ENCODE results near the gene VEZF1. TPM values are rescaled to one million over a fixed set of nuclear protein-coding genes. Genes with fewer than 3 reads are reported as not detected.

The VEZF1 gene
- total RNA-seq, 1 donor from 2014 or later: 50.9 TPM

- H3K9me3 ChIP-seq (ENCODE audit: insufficient read depth, low read depth, low read length): no peaks in the 10 kb centered on the region
Observed at GRCh38 chr17:57997085-57997809, 9.2 kb upstream of the VEZF1 start.

GRCh38 chr17:57995076-57995956, 7.3 kb upstream of the VEZF1 start:
- H3K27ac Mint-ChIP-seq (ENCODE audit: unreplicated experiment): no peak overlapping the region
- no peaks in the 10 kb centered on the region for H3K27me3 ChIP-seq (ENCODE audit: insufficient read depth, low read length)
- H3K27me3 Mint-ChIP-seq (ENCODE audit: low read depth, unreplicated experiment): no peaks in the 10 kb centered on the region
- peaks cover 32% of the 10 kb centered on the region for H3K4me1 Mint-ChIP-seq (ENCODE audit: low read depth, unreplicated experiment)
- H3K4me2 ChIP-seq (ENCODE audit: low read length): no peak overlapping the region
- H3K9me3 Mint-ChIP-seq (ENCODE audit: unreplicated experiment): no peaks in the 10 kb centered on the region
- H3K36me3 Mint-ChIP-seq (ENCODE audit: low read depth, unreplicated experiment): peaks cover 4% of the 10 kb centered on the region
- peaks cover 30% of the 10 kb centered on the region for H4K20me1 ChIP-seq (ENCODE audit: insufficient read depth, low read length)
- DNase-seq (ENCODE audit: low read depth) (peak; percentile 56), FAIRE-seq (peak; percentile 26)
- no peaks in the 10 kb centered on the region for H3K4me1 ChIP-seq (ENCODE audit: insufficient read depth, low read length)
- H3K9me3 ChIP-seq (ENCODE audit: insufficient read depth, low read depth, low read length): no peaks in the 10 kb centered on the region
- no peak overlapping the region for H3K4me3 ChIP-seq (ENCODE audit: insufficient read depth, low read depth, low read length)
- H3K27ac ChIP-seq (ENCODE audit: low read depth, low read length): no peak overlapping the region
- no peak overlapping the region for H3K9ac ChIP-seq (ENCODE audit: low read length)
- H3K79me2 ChIP-seq (ENCODE audit: insufficient read depth, low read length): peaks cover 15% of the 10 kb centered on the region
- no peak overlapping the region for H3K4me3 Mint-ChIP-seq (ENCODE audit: unreplicated experiment)
- no peak overlapping the region for H2AFZ ChIP-seq (ENCODE audit: low read depth, low read length)
- TF ChIP-seq EZH2 (IDR thresholded peaks at IDR 0.05; ENCODE audit: insufficient read depth, low read length) (no peak), CTCF (IDR thresholded peaks at IDR 0.05; ENCODE audit: insufficient read depth, low read depth, low read length) (peak; percentile 65)
- peaks cover 17% of the 10 kb centered on the region for H3K36me3 ChIP-seq (ENCODE audit: insufficient read depth, low read length)

More at GRCh38 chr17:57997085-57997809, 9.2 kb upstream of the VEZF1 start:
- no peak overlapping the region for H3K4me3 ChIP-seq (ENCODE audit: insufficient read depth, low read depth, low read length)
- H3K36me3 ChIP-seq (ENCODE audit: insufficient read depth, low read length): peaks cover 27% of the 10 kb centered on the region
- peaks cover 46% of the 10 kb centered on the region for H4K20me1 ChIP-seq (ENCODE audit: insufficient read depth, low read length)
- no peak for TF ChIP-seq CTCF (IDR thresholded peaks at IDR 0.05; ENCODE audit: insufficient read depth, low read depth, low read length)
- TF ChIP-seq EZH2 (IDR thresholded peaks at IDR 0.05; ENCODE audit: insufficient read depth, low read length): no peak
- no peak overlapping the region for H2AFZ ChIP-seq (ENCODE audit: low read depth, low read length)
- H3K27ac ChIP-seq (ENCODE audit: low read depth, low read length): no peak overlapping the region
- DNase-seq (ENCODE audit: low read depth) (no peak), FAIRE-seq (no peak)
- peaks cover 23% of the 10 kb centered on the region for H3K79me2 ChIP-seq (ENCODE audit: insufficient read depth, low read length)
- no peaks in the 10 kb centered on the region for H3K27me3 ChIP-seq (ENCODE audit: insufficient read depth, low read length)
- peaks cover 4% of the 10 kb centered on the region for H3K36me3 Mint-ChIP-seq (ENCODE audit: low read depth, unreplicated experiment)
- H3K4me1 Mint-ChIP-seq (ENCODE audit: low read depth, unreplicated experiment): peaks cover 33% of the 10 kb centered on the region
- H3K4me2 ChIP-seq (ENCODE audit: low read length): no peak overlapping the region
- H3K27me3 Mint-ChIP-seq (ENCODE audit: low read depth, unreplicated experiment): no peaks in the 10 kb centered on the region
- H3K4me3 Mint-ChIP-seq (ENCODE audit: unreplicated experiment): no peak overlapping the region
- no peak overlapping the region for H3K27ac Mint-ChIP-seq (ENCODE audit: unreplicated experiment)
- no peaks in the 10 kb centered on the region for H3K4me1 ChIP-seq (ENCODE audit: insufficient read depth, low read length)
- no peak overlapping the region for H3K9ac ChIP-seq (ENCODE audit: low read length)
- H3K9me3 Mint-ChIP-seq (ENCODE audit: unreplicated experiment): no peaks in the 10 kb centered on the region
